Panc1 (cell line): ENCODE results near the gene MYL12A. TPM values are rescaled to one million over a fixed set of nuclear protein-coding genes. Genes with fewer than 3 reads are reported as not detected.

Source experiments
- ATAC-seq: fragments of 200-7000 bp; cut with Tn5 transposase; 2 replicates; pipeline ENCODE4 v1.9.1; 2020; ENCODE audit warnings: mild to moderate bottlenecking, moderate library complexity
- BruUV-seq: library from RNA; stranded (reverse); fragments of 400-500 nt; replicated peaks from 2 replicates; lab custom pipeline; 2021; lab: Mats Ljungman, UMichigan
- CTCF ChIA-PET: fragments of 300-600 bp; sonication (Branson Sonifier 250); formaldehyde crosslinking; loops from one replicate; lab custom pipeline; 2022; ENCODE audit warnings: antibody characterized with exemption; lab: Charles Lee
- POLR2A ChIA-PET: fragments of 300-600 bp; sonication (Branson Sonifier 250); formaldehyde crosslinking; loops from one replicate; lab custom pipeline; 2022; ENCODE audit warnings: antibody characterized with exemption; lab: Charles Lee
- DNase-seq: peaks from one replicate; pipeline ENCODE4 v3.0.0-alpha.2; 2010; ENCODE audit warnings: low read depth, low spot score
- H3K27ac ChIP-seq: 2 replicates; pipeline ENCODE4 v1.5.1; 2011; ENCODE audit warnings: mild to moderate bottlenecking, low read length, inconsistent platforms
- H3K27me3 ChIP-seq: fragments of 200-500 bp; sonication (Bioruptor generic); 2 replicates; pipeline ENCODE4 v1.6.0; 2014; ENCODE audit warnings: low read length, inconsistent platforms; ENCODE audit not compliant: control insufficient read depth, insufficient read depth
- H3K36me3 ChIP-seq: fragments of 200-500 bp; sonication (Bioruptor generic); 2 replicates; pipeline ENCODE4 v1.5.1; 2014; ENCODE audit warnings: inconsistent platforms, mild to moderate bottlenecking, low read length, moderate library complexity; ENCODE audit not compliant: control insufficient read depth, insufficient read depth
- H3K4me1 ChIP-seq: 2 replicates; pipeline ENCODE4 v1.5.1; 2011; ENCODE audit warnings: inconsistent platforms, mild to moderate bottlenecking, low read length, moderate library complexity; ENCODE audit not compliant: control insufficient read depth, insufficient read depth
- H3K4me3 ChIP-seq, 2 experiments: 2 replicates each; pipeline ENCODE4 v1.5.1; 2011 to 2012; ENCODE audit warnings: low read depth in 2 of 2, low read length in 2 of 2, mild to moderate bottlenecking in 2 of 2, inconsistent platforms in 1 of 2, moderate library complexity in 1 of 2
- H3K9me3 ChIP-seq: fragments of 200-500 bp; sonication (Bioruptor generic); 2 replicates; pipeline ENCODE4 v1.5.1; 2014; ENCODE audit warnings: low read depth, mild to moderate bottlenecking, inconsistent platforms, low read length, moderate library complexity; ENCODE audit not compliant: control insufficient read depth, insufficient read depth
- POLR2AphosphoS5 ChIP-seq: IDR thresholded peaks from 2 replicates; pipeline ENCODE4 v1.6.1; 2012; ENCODE audit warnings: mild to moderate bottlenecking, low read depth, low read length, moderate library complexity
- SIN3A ChIP-seq: IDR thresholded peaks from 2 replicates; pipeline ENCODE4 v1.6.1; 2012; ENCODE audit warnings: low read depth, mild to moderate bottlenecking, low read length, moderate library complexity, borderline replicate concordance; ENCODE audit not compliant: insufficient read depth
- TCF7L2 ChIP-seq: IDR thresholded peaks from 2 replicates; pipeline ENCODE4 v1.6.1; 2011; ENCODE audit warnings: mild to moderate bottlenecking, low read depth, low read length, inconsistent platforms
- in situ Hi-C: cut with HindIII; loops from 2 replicates; pipeline ENCODE4 v1.10.0; 2016; ENCODE audit warnings: low sequenced_read_pairs, low pct_unique_long_range_greater_than_20kb
- intact Hi-C: fragments of 100-400 bp; cut with micrococcal nuclease; formaldehyde crosslinking; loops from one replicate; pipeline ENCODE4 v1.10.0; 2022; ENCODE audit not compliant: unreplicated experiment
- total RNA-seq: library from RNA; stranded (reverse); gene quantifications from one replicate; pipeline ENCODE4 v1.2.1, GENCODE V29; 2021; ENCODE audit not compliant: unreplicated experiment
- TF ChIP-seq, protein P1 (sequence below), 2 experiments: IDR thresholded peaks; 2 replicates each; pipeline ENCODE4 v1.6.1; 2011 to 2012; ENCODE audit warnings: low read depth in 2 of 2, control low read depth in 1 of 2, low read length in 1 of 2, mild to moderate bottlenecking in 1 of 2, moderate library complexity in 1 of 2; ENCODE audit not compliant: insufficient read depth in 1 of 2
- TF ChIP-seq, protein P2 (sequence below): fragments of 450-650 bp; IDR thresholded peaks from 2 replicates; pipeline ENCODE4 v1.5.1; 2017; ENCODE audit warnings: mild to moderate bottlenecking

MYL12A gene
- total RNA-seq, 1 experiment from 2014 or later: 489 TPM

DNA sequence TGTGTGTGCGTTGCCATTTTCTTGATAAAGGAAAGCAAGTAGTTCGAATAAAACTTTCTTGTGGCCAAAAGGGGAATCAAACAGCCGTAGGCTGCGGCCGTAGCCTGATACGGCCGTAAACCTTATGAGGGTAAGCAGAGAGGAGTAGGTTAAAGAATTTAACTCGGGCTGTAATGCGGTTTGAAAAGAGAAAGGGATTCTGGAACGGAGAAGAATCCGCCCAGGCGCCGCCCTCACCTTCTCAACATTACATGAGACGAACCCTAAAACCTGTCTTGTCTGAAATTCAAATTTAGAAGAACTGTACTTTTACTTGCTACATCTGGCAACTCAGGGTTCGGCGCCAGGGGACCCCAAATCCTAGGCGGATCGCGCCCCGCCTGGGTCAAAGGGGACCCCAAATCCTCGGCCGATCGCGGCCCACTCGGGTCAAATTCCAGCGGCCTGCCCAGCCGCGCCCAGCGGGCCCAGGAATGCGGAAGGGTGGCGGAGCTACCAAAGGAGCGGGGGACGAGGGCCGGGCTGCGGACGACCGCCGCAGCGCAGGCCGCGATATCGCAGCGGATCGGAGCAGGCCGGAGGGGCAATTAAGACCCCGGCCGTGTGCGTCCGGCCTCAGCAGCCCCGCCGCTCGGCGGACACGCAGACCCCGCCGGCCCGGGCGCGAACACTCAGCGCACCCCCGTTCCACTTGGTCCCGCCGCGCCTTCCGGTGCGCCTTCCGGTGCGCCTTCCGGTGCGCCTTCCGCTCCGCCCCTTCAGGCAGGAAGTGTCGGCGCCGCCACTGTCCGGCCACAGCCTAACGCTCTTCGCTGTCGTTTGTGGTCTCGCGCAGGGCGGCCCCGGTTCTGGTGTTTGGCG is 14.0 kb downstream of the MYL12A start, which contains the start of gene MYL12B:
TSS of gene MYL12B (plus strand) at position 761 of the 861 bp plus-strand sequence. CDS start 10,766 bp downstream, outside the sequence.
- ATAC-seq (peak; percentile 88), DNase-seq (no peak)
- Histone ChIP-seq H3K4me3 (peak within 1 kb of the TSS; percentile 90 to 97), H3K36me3 (peaks cover 20% of the 10 kb centered on the region), H3K4me1 (peaks cover 45% of the 10 kb centered on the region), H3K27ac (peak within 1 kb of the TSS; percentile 100), H3K9me3 (no peaks in the 10 kb centered on the region), H3K27me3 (no peaks in the 10 kb centered on the region)
- TSS peak; percentile 96 for BruUV-seq
- in situ Hi-C loops: no loop called here
- TF ChIP-seq TCF7L2 (peak; percentile 47), SIN3A (peak; percentile 76; the same call in 1 of the 2 replicates), POLR2AphosphoS5 (peak; percentile 89)
- TF ChIP-seq, protein P1, sequence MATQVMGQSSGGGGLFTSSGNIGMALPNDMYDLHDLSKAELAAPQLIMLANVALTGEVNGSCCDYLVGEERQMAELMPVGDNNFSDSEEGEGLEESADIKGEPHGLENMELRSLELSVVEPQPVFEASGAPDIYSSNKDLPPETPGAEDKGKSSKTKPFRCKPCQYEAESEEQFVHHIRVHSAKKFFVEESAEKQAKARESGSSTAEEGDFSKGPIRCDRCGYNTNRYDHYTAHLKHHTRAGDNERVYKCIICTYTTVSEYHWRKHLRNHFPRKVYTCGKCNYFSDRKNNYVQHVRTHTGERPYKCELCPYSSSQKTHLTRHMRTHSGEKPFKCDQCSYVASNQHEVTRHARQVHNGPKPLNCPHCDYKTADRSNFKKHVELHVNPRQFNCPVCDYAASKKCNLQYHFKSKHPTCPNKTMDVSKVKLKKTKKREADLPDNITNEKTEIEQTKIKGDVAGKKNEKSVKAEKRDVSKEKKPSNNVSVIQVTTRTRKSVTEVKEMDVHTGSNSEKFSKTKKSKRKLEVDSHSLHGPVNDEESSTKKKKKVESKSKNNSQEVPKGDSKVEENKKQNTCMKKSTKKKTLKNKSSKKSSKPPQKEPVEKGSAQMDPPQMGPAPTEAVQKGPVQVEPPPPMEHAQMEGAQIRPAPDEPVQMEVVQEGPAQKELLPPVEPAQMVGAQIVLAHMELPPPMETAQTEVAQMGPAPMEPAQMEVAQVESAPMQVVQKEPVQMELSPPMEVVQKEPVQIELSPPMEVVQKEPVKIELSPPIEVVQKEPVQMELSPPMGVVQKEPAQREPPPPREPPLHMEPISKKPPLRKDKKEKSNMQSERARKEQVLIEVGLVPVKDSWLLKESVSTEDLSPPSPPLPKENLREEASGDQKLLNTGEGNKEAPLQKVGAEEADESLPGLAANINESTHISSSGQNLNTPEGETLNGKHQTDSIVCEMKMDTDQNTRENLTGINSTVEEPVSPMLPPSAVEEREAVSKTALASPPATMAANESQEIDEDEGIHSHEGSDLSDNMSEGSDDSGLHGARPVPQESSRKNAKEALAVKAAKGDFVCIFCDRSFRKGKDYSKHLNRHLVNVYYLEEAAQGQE (IDR thresholded peaks at IDR 0.05; ENCODE audit: insufficient read depth in 1 of 2, low read depth in 2 of 2, low read length in 1 of 2): no peak
- TF ChIP-seq, protein P2, sequence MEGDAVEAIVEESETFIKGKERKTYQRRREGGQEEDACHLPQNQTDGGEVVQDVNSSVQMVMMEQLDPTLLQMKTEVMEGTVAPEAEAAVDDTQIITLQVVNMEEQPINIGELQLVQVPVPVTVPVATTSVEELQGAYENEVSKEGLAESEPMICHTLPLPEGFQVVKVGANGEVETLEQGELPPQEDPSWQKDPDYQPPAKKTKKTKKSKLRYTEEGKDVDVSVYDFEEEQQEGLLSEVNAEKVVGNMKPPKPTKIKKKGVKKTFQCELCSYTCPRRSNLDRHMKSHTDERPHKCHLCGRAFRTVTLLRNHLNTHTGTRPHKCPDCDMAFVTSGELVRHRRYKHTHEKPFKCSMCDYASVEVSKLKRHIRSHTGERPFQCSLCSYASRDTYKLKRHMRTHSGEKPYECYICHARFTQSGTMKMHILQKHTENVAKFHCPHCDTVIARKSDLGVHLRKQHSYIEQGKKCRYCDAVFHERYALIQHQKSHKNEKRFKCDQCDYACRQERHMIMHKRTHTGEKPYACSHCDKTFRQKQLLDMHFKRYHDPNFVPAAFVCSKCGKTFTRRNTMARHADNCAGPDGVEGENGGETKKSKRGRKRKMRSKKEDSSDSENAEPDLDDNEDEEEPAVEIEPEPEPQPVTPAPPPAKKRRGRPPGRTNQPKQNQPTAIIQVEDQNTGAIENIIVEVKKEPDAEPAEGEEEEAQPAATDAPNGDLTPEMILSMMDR: no peak
- ChIA-PET CTCF (no interaction called here), POLR2A (interaction anchor here (0.7 kb wide), 1 partner anchor 401 kb away, joined by 4 read pairs; no protein-coding TSS in a partner anchor)
- intact Hi-C loops: loop anchor here (5.0 kb wide), 1 partner anchor 331 kb away; no protein-coding TSS in a partner anchor

DNA sequence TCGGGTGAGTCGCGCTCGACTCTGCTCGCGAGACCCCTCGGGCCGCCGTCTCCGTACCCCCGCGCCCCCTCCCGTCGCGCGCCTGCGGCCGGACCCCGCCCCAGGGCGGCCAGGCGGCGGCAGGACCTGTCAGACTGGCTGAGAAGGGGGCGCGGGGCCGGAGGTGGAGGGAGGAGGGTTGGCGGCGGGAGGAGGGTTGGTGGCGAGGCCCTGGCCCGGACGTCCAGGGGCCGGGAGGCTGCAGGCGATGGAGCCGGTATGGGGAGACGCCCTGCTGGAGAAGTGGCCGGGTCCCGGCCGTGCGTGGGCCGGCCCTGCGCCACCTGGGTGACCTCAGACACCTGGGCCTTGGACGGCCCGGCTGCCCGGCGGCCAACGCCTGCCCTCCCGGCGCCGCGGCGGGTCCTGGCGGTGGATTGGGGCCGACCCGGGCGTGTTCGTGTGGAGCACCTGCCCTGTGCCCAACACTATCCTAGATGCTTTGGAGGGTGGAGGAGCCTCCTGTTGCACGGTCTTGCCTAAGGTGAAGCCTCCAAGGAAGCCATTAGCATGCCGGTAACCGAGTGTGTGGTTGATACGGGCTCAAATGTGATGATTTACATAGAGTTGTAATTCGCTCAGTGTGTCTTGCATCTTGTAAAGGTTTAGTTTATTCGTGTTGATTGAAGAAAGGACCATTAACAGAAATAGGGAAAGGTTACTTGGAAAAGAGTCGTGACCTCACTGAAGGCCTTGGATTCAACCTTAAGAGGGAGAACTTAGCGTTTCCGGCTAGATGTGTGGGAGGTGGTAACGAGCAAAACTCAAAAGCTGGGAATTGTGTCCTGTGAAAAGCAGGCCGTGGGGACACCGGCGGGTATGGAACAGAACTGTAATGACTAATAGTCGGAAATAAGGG is 14.9 kb downstream of the MYL12A start:
- TF ChIP-seq, protein P2: no peak
- TF ChIP-seq TCF7L2: no peak
- no peak for TF ChIP-seq POLR2AphosphoS5
- TF ChIP-seq SIN3A: no peak
- TF ChIP-seq, protein P1 (IDR thresholded peaks at IDR 0.05; ENCODE audit: insufficient read depth in 1 of 2, low read depth in 2 of 2, low read length in 1 of 2): no peak
- H3K27ac ChIP-seq: peak overlapping the region; percentile 100
- in situ Hi-C loops: no loop called here
- H3K27me3 ChIP-seq: no peaks in the 10 kb centered on the region
- peaks cover 53% of the 10 kb centered on the region for H3K4me1 ChIP-seq
- H3K36me3 ChIP-seq: peaks cover 13% of the 10 kb centered on the region
- CTCF ChIA-PET: no interaction called here
- BruUV-seq: no TSS peak
- no peaks in the 10 kb centered on the region for H3K9me3 ChIP-seq
- peak overlapping the region; percentile 90 to 97 for H3K4me3 ChIP-seq
- POLR2A ChIA-PET: no interaction called here
- DNase-seq (no peak), ATAC-seq (peak; percentile 64)
- intact Hi-C loops: loop anchor here (5.0 kb wide), 1 partner anchor 330 kb away; no protein-coding TSS in a partner anchor
